T-helper 1 cell treated with Interleukin-12 subunit alpha and Interleukin-12 subunit beta and Interleukin-4 antibody, amounts not matched to agents 30 ng/mL and 1 ng/mL, for 36 hours (primary cell): ENCODE data around the gene RAPGEF5. TPM values are rescaled to one million over a fixed set of nuclear protein-coding genes. Genes with fewer than 3 reads are reported as not detected.

Experiments
- intact Hi-C: fragments of 100-400 bp; cut with micrococcal nuclease; formaldehyde crosslinking; loops from one replicate; pipeline ENCODE4 v1.15.1; 2024
- total RNA-seq: library from RNA; stranded (reverse); gene quantifications from 2 replicates; pipeline ENCODE4 v1.2.3, GENCODE V29; 2022

Gene RAPGEF5
- total RNA-seq, 1 donor from 2014 or later = 0.17 TPM

GRCh38 chr7:22269963-22270362 is 87.0 kb downstream of the RAPGEF5 start:
- intact Hi-C loops = no loop called here

GRCh38 chr7:22268884-22269421 is 88.0 kb downstream of the RAPGEF5 start:
- intact Hi-C loops = no loop called here

GRCh38 chr7:22267930-22268615 is 88.9 kb downstream of the RAPGEF5 start:
- intact Hi-C loops = no loop called here

GRCh38 chr7:22262538-22262937 is 94.4 kb downstream of the RAPGEF5 start:
- intact Hi-C loops = no loop called here

- intact Hi-C loops = loop anchor here (2.0 kb wide), 1 partner anchor 146 kb away; no protein-coding TSS in a partner anchor
Measured at GRCh38 chr7:22256541-22257096, 100.3 kb downstream of the RAPGEF5 start.

GRCh38 chr7:22255834-22256233 is 101.1 kb downstream of the RAPGEF5 start:
- intact Hi-C loops = loop anchor here (2.0 kb wide), 1 partner anchor 145 kb away; no protein-coding TSS in a partner anchor

GRCh38 chr7:22255342-22255741 is 101.6 kb downstream of the RAPGEF5 start:
- intact Hi-C loops = no loop called here

- intact Hi-C loops = no loop called here
Measured at GRCh38 chr7:22252936-22253536, 103.9 kb downstream of the RAPGEF5 start.

- intact Hi-C loops = no loop called here
Measured at GRCh38 chr7:22252016-22252415, 104.9 kb downstream of the RAPGEF5 start.

- intact Hi-C loops = no loop called here
Measured at GRCh38 chr7:22251281-22251680, 105.7 kb downstream of the RAPGEF5 start.

- intact Hi-C loops = no loop called here
Measured at GRCh38 chr7:22250390-22250789, 106.6 kb downstream of the RAPGEF5 start.

GRCh38 chr7:22248111-22248809 is 108.7 kb downstream of the RAPGEF5 start:
- intact Hi-C loops = no loop called here

GRCh38 chr7:22241805-22242390 is 115.1 kb downstream of the RAPGEF5 start:
- intact Hi-C loops = no loop called here

- intact Hi-C loops = no loop called here
Measured at GRCh38 chr7:22240904-22241571, 115.9 kb downstream of the RAPGEF5 start.

- intact Hi-C loops = no loop called here
Measured at GRCh38 chr7:22238354-22239311, 118.3 kb downstream of the RAPGEF5 start.

- intact Hi-C loops = no loop called here
Measured at GRCh38 chr7:22235134-22235533, 121.8 kb downstream of the RAPGEF5 start.

GRCh38 chr7:22234227-22234626 is 122.7 kb downstream of the RAPGEF5 start:
- intact Hi-C loops = no loop called here

GRCh38 chr7:22231806-22232205 is 125.1 kb downstream of the RAPGEF5 start:
- intact Hi-C loops = no loop called here

- intact Hi-C loops = no loop called here
Measured at GRCh38 chr7:22231141-22231540, 125.8 kb downstream of the RAPGEF5 start.

- intact Hi-C loops = no loop called here
Measured at GRCh38 chr7:22230238-22230637, 126.7 kb downstream of the RAPGEF5 start.
